NCI-H526 treated with DMSO at 0.1 percent for 48 hours (cell line): Measurements from ENCODE around the gene RXRA.

Experiments used
- DNase-seq: peaks from one replicate; lab custom pipeline; 2025; lab: John Stamatoyannopoulos, UW

Gene RXRA

GRCh38 chr9:134325813-134326723, at the start of gene RXRA:
Gene RXRA, plus strand, starts transcription at chr9:134326455. Its CDS starts 177 bp downstream, at chr9:134326632.
- DNase-seq = peak; percentile 13

- no peak for DNase-seq
Observed at GRCh38 chr9:134278286-134278685, 48.0 kb upstream of the RXRA start.

- no peak for DNase-seq
Observed at GRCh38 chr9:134278974-134279640, 47.1 kb upstream of the RXRA start.

GRCh38 chr9:134282138-134282650, 44.1 kb upstream of the RXRA start:
- no peak for DNase-seq

GRCh38 chr9:134283111-134283515, 43.1 kb upstream of the RXRA start:
- no peak for DNase-seq

- no peak for DNase-seq
Observed at GRCh38 chr9:134283692-134284265, 42.5 kb upstream of the RXRA start.

- no peak for DNase-seq
Observed at GRCh38 chr9:134284273-134284672, 42.0 kb upstream of the RXRA start.

GRCh38 chr9:134284741-134285140, 41.5 kb upstream of the RXRA start:
- DNase-seq = no peak

GRCh38 chr9:134285215-134285845, 40.9 kb upstream of the RXRA start:
- DNase-seq = no peak

- no peak for DNase-seq
Observed at GRCh38 chr9:134286471-134287245, 39.6 kb upstream of the RXRA start.

- peak; percentile 14 for DNase-seq
Observed at GRCh38 chr9:134287591-134288491, 38.4 kb upstream of the RXRA start.

- no peak for DNase-seq
Observed at GRCh38 chr9:134288746-134289145, 37.5 kb upstream of the RXRA start.

- DNase-seq = no peak
Observed at GRCh38 chr9:134289241-134289875, 36.9 kb upstream of the RXRA start.

GRCh38 chr9:134290603-134291451, 35.4 kb upstream of the RXRA start:
- no peak for DNase-seq

- no peak for DNase-seq
Observed at GRCh38 chr9:134291452-134291881, 34.8 kb upstream of the RXRA start.

GRCh38 chr9:134291961-134292871, 34.0 kb upstream of the RXRA start:
- DNase-seq = no peak

GRCh38 chr9:134293031-134293521, 33.2 kb upstream of the RXRA start:
- DNase-seq = no peak
